MM.1S (cell line): ENCODE data around the gene CABLES2.

Experiments used
- CTCF ChIP-seq: fragments of 300-600 bp; sonication (generic); IDR thresholded peaks from 2 replicates; pipeline ENCODE4 v1.5.1; 2016; ENCODE audit warnings: antibody characterized with exemption, low read length, mixed read lengths
- EZH2 ChIP-seq: fragments of 300-600 bp; sonication (generic); optimal IDR thresholded peaks from 2 replicates; pipeline ENCODE3; 2017; ENCODE audit warnings: low read depth, mild to moderate bottlenecking, antibody characterized with exemption, low read length, mixed read lengths

DNA sequence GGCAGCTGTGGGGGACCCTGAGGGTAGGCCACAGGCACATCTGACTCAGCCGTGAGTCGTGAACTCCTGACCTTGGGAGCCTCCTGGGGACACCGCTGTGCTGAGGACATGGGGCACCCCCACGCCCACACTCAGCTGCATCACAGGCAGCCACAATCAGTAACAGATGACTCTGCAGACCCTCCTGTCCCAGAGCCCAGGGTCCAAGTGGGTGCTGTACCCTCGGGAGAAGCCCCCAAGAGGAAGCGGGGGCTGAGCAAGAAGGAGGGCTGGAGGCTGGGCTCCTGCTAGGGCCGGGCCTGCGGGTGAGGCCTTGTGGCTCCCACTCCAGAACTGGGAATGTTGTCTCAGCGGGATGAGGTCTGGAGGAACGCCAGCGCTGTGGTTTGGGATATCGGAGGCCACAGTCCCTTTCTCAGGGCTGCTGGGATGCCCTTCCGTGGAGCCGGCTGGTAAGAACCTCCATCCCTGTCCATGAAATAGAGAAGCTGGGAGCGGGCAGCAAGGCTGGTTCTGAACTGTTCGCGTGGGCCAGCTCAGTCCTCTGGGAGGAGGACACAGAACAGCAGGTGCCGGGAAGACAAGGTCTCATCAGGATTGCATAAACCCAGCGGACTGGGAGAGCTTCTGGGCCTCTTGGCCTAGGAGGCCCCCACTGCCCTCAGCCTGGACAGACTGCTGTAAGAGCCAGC lies 36.8 kb downstream of the CABLES2 start:
- no peak for TF ChIP-seq EZH2
- TF ChIP-seq CTCF = no peak
